PFSK-1 (cell line): ENCODE results near the gene MYO16.

ENCODE experiments used
- POLR2AphosphoS5 ChIP-seq: IDR thresholded peaks from 2 replicates; pipeline ENCODE4 v1.6.1; 2012; ENCODE audit warnings: low read depth, mild to moderate bottlenecking, control low read depth, low read length, moderate library complexity
- REST ChIP-seq, 2 experiments: IDR thresholded peaks; 2 replicates each; pipeline versions ENCODE4 v1.6.1 to v1.8.0; 2011 to 2012; ENCODE audit warnings: low read depth in 2 of 2, low read length in 2 of 2, control low read depth in 1 of 2, inconsistent platforms in 1 of 2, mild to moderate bottlenecking in 1 of 2, moderate library complexity in 1 of 2; ENCODE audit not compliant: insufficient read depth in 1 of 2
- SIN3A ChIP-seq: IDR thresholded peaks from 2 replicates; pipeline ENCODE4 v1.6.1; 2012; ENCODE audit warnings: mild to moderate bottlenecking, low read length, moderate library complexity, borderline replicate concordance; ENCODE audit not compliant: insufficient read depth
- TAF1 ChIP-seq: IDR thresholded peaks from 2 replicates; pipeline ENCODE4 v1.6.1; 2012; ENCODE audit warnings: low read length, control low read depth, borderline replicate concordance; ENCODE audit not compliant: insufficient read depth

GRCh38 chr13:109111141-109111540 lies 481.7 kb downstream of the MYO16 start:
- TF ChIP-seq POLR2AphosphoS5: no peak
- no peak for TF ChIP-seq REST (IDR thresholded peaks at IDR 0.05; ENCODE audit: insufficient read depth in 1 of 2, low read depth in 2 of 2, low read length in 2 of 2)
- TF ChIP-seq TAF1: no peak
- no peak for TF ChIP-seq SIN3A
